ENCODE measurements around the gene KAT8.
A peak's percentile ranks its signal among the peaks of the same experiment; 100 is the strongest.

KAT8 gene

DNA sequence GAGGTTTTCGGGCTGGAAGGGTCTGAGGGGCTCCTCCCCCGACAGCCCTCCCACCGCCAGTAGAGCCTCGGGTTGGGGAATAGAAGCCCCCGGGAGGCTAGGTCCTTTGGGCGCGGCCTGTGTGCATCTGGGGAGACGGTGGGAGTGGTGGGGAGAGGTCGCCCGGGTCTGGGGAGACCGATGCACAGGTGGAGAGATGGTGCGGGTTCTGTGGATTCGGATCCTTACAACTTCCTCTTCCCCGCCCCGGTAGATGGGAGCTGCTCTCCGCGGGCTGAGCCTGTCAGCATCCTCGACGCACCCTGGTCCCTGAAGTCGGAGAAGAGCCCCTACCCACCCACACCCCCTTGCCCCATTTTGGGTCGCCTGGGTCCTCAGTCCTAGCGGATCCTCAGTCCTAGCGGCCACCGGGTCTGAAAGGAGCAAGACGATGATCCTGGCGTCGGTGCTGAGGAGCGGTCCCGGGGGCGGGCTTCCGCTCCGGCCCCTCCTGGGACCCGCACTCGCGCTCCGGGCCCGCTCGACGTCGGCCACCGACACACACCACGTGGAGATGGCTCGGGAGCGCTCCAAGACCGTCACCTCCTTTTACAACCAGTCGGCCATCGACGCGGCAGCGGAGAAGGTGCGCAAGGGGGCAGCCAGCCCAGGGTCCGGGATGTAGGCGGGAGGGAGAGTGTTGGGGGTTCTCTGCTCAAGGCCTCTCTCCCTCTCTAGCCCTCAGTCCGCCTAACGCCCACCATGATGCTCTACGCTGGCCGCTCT lies 8.5 kb upstream of the KAT8 start:
- no peak for DNase-seq

DNA sequence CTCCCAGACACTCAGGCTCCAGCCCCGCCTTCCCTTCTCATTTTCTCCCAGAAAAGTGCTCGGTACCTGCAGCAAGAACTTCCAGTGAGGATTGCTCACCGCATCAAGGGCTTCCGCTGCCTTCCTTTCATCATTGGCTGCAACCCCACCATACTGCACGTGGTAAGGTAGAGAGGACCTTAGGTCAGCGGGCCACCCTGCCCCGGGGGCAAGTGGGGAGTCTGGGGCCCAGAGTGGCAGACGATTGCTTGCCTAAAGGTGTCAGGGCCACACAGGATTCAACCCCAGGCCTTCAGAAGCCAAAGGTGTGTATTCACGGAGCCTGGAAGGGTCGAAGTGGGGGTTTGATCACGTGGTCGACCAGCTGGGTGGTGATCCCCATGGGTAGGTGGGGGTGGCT lies 7.8 kb upstream of the KAT8 start:
- no peak for DNase-seq

DNA sequence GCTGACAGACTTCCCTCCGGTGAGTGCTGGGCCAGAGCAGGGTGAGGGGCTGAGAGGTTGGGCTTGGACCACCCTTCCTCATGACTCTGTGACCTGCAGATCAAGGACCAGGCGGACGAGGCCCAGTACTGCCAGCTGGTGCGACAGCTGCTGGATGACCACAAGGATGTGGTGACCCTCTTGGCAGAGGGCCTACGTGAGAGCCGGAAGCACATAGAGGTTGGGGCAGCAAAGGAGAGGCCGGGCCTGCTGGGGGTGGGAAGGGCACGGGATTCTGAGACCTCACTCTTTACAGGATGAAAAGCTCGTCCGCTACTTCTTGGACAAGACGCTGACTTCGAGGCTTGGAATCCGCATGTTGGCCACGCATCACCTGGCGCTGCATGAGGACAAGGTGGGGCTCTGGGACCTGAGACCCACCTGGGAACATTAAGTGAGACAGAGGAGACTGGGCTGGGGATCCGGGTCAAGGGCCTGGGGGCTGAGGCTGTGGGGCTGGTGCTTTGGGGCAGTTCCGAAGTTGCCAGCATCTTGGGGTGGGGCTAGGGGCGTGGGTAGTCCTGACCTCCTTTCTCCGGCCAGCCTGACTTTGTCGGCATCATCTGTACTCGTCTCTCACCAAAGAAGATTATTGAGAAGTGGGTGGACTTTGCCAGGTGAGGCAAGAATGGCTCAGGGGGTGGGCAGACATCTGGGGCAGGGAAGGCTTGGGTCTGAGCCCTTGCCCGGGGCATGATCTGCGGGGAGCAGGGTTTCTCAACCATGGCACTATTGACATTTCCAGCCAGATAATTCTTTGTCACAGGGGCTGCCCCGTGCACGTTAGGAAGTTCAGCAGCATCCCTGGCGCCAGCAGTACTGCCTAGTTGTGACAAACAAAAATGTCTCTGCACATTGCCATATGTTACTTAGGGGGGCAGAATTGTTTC lies 7.1 kb upstream of the KAT8 start:
- no peak for DNase-seq

DNA sequence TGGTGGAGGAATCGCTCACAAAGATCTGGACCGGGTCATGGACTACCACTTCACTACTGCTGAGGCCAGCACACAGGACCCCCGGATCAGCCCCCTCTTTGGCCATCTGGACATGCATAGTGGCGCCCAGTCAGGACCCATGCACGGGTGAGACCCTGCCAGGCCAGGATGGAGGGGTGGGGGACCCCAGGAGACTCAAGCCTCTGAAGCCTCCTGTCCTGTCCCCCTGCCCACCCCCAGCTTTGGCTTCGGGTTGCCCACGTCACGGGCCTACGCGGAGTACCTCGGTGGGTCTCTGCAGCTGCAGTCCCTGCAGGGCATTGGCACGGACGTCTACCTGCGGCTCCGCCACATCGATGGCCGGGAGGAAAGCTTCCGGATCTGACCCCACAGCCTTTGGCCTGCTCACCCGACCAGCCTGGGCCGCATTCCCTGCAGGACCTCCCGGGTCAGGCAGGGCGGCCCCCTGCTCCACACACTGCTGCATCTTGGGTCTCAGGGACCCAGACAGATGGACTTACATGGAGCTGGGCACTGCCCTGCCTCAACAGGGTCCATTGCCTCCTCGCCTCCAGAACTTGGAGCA lies 5.5 kb upstream of the KAT8 start:
- no peak for DNase-seq

DNA sequence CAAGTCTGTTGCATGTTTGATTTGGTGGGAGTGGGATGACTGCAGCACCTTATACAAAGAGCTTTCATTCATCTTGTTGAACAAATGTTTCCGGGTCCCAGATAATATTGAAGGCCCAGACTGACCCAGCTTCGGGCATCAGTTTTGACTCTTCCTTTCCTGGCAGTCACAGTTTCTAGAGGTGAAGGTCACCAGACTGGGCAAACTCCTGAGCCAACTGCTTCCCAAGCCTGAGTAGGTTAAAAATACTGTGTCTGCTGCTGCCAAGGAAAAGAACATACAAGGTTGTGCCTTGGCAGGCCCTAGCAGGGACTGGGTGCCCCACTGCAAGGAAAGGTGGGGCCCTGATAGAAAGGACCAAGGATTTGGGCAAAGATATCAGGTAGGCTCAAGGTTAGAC lies 4.8 kb upstream of the KAT8 start:
- no peak for DNase-seq

DNA sequence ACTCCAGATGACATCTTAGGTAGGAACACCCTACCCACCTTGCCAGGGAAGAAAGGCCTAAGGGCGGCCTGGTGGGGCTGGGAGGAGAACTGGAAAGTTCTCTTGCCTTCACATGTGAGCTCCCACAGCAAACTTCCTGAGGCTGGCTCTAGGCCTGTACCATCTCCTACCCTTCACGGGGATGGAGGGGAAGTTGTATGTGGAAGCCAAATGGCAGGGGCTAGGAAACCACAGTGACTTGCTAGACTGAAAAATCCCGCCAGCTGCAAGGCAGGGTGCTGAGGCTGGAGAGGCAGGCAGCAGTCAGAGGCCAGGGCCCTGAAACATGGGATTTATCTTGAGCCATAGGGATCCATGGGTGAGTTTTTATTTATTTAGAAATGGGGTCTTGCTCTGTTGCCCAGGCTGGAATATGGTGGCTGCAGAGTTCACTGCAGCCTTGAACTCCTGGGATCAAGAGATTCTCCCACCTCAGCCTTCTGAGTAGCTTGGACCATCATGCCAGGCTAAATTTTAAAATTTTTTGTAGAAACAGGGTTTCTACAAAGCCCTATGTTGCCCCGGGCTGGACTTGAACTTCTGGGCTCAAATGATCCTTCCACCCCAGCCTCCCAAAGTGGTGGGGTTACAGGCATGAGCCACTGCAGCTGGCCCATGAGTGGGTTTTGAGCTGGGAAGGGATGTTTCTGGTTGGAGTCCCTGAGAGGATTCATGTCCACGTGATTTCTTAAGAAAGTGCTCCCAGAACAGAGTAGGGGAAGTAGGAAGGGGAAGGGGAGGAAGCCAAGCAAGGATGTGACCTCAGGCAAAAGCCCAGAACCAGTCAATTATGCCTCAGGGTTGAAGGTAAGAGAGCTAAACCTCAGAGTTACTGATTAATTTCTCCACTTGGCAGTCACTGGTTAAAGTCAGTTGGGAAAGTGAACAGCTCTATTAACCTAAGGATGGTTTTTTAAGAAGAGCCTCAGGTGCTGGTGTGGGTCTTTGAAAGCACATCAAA lies 4.0 kb upstream of the KAT8 start:
- no peak for DNase-seq

DNA sequence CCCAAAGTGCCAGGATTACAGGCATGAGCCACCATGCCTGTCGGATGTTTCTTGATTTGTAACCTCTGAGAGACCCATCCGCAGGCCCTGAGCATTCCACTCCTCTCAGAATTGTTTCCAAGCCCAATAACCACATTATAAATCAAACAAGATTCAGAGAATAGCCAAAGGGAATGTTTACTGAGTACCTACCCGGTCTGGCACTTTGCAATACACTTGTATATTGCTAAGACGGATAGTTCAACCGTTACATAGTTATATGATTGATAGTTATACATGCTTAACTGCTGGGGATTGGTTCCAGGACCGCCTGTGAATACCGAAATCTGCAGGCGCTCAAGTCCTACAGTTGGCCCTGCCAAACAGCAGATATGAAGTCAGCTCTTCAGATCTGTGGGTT lies 3.0 kb upstream of the KAT8 start:
- DNase-seq, result no peak

DNA sequence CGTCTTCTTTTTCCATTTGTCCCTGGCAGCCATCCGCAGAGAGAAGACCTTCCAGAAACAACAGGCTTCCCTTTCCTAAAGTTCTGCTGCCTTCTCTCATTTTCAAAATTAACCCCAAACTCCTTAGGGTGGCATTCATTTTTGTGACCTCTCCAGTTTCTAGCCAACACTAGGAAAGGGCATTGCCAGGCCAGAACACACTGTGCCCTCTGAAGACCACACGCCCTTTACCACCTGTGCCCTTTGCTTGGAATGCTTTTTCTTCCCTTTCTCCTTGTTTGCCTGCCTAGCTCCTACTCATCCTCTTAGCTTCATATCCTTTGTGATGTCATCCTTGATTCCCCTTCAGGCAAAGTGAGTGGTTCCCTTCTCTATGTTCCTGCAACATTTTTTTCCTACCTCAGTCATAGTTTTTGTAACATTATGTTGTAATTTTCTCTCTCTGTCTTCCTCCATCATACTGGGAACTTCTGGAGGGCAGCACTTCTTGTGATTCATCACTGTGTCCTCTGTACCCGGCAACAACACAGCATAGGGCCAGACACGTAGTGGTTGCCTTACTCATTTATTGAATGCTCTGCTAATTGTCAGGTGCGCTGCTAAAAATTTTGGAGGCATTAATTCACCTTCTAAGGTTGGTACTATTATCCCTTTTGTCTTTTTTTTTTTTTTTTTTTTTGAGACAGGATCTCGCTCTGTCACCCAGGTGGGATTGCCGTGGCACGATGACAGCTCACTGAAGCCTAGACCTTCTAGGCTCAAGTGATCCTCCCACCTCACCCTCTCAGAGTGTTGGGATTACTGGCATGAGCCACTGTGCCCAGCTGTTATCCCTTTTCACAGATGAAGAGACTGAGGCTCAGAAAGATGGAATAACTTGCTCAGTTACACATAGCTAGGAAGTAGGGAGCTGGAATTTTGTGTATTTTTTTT lies 1.0 kb downstream of the KAT8 start:
- DNase-seq, result no peak

DNA sequence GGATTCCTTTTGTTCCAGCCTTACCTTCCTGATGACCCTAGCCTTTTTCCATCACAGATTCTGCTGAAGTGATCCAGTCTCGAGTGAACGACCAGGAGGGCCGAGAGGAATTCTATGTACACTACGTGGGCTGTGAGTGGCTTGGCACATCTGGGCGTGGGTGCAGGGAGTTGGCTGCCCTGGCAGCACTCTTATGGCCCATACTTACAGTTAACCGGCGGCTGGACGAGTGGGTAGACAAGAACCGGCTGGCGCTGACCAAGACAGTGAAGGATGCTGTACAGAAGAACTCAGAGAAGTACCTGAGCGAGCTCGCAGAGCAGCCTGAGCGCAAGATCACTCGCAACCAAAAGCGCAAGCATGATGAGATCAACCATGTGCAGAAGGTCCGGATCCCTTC lies 2.7 kb downstream of the KAT8 start:
- DNase-seq, result no peak

DNA sequence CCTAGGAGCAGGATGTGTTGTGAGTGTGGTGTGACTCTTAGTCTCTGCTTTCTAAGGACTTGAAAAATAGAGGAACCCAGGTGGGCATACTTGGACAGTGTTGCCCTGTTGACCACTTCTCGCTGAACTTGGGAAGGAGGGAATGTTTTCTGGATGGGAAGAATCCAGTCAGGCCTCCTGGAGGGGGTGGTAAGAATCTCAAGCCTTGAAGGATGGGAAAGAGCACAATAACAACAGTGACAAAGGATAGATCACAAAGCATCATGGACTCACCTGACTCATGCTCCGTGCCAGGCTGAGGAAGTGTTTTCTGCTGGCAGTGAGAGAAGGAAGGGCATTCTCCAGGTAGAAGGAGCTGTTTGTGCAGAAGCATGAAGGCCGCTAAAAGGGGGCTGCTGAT lies 8.4 kb downstream of the KAT8 start:
- no peak for DNase-seq

DNA sequence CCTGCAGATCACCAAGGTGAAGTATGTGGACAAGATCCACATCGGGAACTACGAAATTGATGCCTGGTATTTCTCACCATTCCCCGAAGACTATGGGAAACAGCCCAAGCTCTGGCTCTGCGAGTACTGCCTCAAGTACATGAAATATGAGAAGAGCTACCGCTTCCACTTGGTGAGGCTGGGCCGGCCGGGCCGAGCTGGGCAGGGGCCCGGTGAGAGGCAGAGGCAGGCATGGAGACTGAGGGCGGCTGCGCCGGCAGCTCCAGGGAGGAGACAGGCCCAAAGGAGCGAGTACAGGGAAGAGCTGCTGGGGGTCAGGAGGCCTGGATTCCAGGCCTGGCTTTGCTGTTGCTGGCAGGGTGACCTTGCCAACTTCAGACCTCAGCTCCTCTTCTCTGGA lies 9.7 kb downstream of the KAT8 start:
- no peak for DNase-seq

DNA sequence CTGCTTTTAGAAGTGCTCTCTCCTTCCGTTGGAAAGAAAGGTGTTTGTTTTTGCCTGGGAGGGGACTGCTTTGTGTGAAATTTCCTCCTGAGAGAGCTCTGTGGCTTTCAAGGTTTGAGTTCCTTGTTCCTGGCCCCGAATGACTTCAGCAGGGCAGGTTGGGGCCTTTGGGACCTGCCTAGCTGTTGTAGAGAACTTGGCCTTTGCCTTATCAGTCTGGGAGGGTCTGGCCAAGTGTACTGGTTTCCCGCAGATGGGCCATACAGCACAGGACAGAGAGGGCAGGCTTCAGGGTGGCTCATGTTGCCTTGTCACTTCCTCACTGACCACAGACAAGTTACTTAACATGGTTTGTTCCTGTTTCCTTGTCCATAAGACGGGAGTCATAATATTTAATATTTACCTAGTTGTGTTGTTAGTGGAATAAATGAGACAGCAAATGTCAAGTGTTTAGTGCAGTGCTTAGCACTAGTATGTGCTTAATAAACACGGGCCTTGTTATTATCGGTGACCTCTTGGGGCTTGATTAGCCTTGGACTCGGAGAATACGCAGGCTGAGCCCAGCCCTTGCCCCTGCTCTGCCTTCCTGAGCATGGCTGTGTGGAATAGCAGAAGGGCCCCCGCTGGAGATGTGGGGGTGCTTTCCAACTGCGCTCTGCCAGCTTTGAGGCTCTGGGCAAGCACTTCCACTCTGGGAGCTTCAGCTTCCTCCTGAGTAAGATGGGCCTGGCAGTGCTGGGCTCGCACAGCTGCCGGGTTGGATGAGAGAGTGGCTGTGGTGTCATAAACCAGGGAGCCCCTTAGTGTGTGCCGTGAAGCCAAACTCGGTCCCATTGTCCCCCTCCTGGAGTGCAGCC lies 11.5 kb downstream of the KAT8 start:
- no peak for DNase-seq

DNA sequence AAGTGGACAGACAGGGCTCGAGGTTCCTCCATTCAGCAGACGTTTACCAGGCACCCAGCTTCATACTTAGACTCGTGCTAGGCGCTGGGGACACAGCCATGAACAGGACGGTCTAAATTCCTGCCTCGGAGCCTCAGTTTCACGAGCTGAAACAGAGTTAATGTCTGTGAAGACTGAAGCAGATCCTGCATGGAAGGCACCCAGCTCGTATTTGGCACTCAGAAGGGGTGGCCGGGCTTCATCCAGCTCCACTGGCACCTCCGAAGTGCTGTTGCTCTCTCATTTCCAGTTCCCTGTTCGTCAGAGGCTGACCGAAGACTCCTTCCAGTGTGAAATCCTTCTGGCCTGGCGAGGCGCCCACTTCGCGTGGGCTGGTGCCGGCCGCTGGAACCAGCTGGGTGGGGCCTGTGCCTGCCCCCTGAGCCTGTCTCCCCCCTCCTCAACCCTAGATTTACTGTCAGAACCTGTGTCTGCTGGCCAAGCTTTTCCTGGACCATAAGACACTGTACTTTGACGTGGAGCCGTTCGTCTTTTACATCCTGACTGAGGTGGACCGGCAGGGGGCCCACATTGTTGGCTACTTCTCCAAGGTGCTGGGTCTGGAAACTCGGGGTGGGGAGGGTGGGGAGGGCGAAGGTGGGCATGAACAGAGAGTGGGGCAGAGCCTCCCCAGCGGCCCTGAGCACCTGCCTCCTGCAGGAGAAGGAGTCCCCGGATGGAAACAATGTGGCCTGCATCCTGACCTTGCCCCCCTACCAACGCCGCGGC lies 12.3 kb downstream of the KAT8 start:
- DNase-seq, result no peak

DNA sequence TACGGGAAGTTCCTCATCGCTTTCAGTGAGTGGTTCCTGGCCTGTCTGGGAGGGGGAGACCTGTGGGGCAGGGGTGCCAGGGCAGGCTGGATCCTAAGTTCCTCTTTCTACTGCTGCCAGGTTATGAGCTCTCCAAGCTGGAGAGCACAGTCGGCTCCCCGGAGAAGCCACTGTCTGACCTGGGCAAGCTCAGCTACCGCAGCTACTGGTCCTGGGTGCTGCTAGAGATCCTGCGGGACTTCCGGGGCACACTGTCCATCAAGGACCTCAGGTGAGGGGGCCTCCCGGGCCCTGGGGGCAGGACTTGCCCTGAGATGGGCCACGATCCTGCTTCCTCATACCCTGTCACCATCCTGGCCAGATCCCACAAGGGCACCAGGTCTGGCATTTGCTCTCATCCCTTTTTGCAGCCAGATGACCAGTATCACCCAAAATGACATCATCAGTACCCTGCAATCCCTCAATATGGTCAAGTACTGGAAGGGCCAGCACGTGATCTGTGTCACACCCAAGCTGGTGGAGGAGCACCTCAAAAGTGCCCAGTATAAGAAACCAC lies 12.9 kb downstream of the KAT8 start:
- DNase-seq, result no peak

DNA sequence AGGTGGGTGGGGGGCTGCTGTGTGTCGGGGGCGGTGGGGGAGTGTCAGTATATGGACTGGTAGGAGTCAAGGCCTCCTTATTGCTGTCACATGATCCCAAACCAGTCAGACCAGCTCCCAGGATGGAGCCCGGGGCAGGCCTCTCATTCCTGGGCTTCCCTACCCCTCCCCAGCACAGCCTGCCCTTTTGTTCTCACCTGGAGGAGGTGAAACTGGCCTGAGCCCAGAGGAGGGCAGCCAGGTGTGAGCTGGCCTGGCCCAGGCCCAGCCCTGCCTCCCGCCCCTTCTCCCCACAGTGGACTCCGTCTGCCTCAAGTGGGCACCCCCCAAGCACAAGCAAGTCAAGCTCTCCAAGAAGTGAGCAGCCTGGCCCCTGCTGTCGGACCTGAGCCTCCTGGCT lies 13.4 kb downstream of the KAT8 start:
- DNase-seq, result peak; percentile 21

DNA sequence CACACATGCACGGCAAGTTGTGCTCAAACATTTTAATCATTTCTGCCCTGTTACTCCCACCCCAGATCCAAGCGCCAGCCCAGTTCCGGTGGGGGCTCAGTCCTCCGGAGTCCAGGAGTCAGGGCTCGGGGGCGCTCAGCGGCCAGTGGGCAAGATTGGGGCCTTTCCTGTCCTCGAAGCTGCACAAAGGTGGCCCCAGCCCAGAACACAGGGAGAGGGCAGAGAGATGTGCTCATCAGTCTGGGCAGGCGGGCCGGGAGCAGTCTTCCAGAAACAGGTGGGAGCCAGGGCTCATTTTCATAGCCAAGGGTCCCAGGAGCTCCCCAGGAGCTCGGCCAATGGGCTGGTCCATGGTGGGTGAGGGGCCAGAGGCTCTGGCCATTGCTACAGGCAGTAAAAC lies 14.0 kb downstream of the KAT8 start:
- DNase-seq, result no peak

DNA sequence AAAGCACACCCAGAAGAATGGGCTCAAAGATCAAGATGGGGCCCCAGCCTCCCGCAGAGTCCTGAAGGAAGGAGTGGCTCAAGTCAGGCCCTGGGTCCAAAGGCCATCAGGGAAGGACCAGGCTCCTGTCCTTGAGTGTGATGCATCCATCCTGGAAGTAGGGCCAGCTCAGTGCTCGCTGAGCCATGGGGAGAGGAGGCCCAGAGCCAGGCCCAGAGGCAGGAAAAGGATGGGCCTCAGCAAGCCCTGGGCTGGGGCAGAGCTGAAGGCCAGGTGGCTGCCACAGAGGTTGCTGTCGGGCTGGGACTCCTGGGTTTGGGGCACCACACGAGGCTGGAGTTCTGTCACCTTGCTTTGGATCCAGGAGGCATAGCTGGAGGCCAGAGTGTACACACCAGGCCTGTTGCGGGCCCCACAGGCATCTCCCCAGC lies 14.4 kb downstream of the KAT8 start:
- DNase-seq, result no peak

DNA sequence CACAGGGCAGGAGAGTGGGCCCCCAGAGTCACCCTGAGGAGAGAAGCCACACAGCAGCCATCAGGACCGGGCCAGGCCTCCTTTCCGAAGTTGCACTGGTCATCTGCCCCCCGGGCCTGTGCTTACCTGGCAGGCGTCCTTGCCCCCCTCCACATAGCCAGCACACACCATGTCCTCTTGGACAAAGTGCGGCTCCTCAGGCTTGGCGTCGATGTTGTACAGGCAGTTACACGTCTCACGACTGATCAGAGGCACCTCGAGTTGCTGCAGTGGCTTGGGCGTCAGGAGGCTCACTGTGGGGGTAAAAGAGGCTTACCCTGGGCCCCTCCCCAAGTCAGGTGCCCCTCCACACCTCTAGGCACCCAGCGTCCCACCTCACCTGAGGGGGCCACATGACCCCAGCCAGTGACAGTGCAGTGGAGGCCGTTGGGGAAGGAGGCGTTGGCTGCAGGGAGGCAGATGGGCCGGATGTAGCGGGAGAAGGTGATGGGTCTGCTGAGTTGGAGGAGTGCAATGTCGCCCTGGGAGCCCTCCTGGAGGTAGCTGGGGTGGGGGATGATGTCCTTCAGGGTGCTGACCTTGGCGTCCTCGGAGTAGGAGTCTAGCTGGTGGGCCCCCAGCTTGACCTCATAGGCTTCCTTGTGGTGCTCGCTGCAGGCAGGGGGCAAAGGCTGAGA lies 15.0 kb downstream of the KAT8 start:
- DNase-seq, result no peak

DNA sequence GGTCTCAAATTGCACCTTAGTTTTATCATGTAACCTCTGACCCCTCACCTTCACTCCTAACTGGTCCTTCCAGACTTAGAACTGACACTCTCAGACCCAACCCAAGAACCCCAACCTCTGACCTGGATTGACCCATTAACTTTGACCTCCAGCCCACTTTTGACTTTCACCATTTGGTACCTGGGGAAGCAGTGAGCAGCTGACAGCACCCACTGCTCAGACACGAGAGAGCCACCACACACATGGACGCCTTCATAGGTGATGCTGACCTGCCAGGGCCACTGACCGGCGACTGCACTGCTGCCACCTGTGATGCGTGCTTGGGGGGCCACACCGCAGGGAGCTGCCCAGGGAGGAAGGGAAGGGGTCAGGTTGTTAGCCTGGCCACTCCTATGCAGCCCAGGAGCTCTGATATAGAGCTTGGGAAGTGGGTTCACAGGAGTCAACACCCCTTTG lies 15.6 kb downstream of the KAT8 start:
- no peak for DNase-seq
